Measurements from ENCODE around the gene DHX8.

GRCh38 chr17:43559161-43559816, 75.5 kb downstream of the DHX8 start:
- TF ChIP-seq CTCF (IDR thresholded peaks at IDR 0.05) (no peak), POLR2A (IDR thresholded peaks at IDR 0.05) (no peak)
